Fibroblast of villous mesenchyme (primary cell): ENCODE results near the gene ING1. TPM values are rescaled to one million over a fixed set of nuclear protein-coding genes. Genes with fewer than 3 reads are reported as not detected.

Experiments used
- DNase-seq: peaks from one replicate; pipeline ENCODE4 v3.0.0-alpha.2; 2010; ENCODE audit warnings: low read depth
- H3K4me3 ChIP-seq: 2 replicates; pipeline ENCODE4 v1.5.1; 2011; ENCODE audit warnings: low read depth, mild to moderate bottlenecking, low read length
- CTCF ChIP-seq: IDR thresholded peaks from 2 replicates; pipeline ENCODE4 v1.5.1; 2012; ENCODE audit warnings: low read depth, mild to moderate bottlenecking, low read length; ENCODE audit not compliant: insufficient read depth
- total RNA-seq: library from RNA; depleted of rRNA; stranded (reverse); fragments of >200 nt; gene quantifications from 2 replicates; pipeline ENCODE4 v1.2.3, GENCODE V29; 2012

Gene ING1
- total RNA-seq, 1 donor = 8.2 TPM

GRCh38 chr13:110676595-110677587 is 36.6 kb upstream of the ING1 start:
- TF ChIP-seq CTCF = no peak
- no peak for DNase-seq
- no peak overlapping the region for H3K4me3 ChIP-seq

- no peak for TF ChIP-seq CTCF
- no peak overlapping the region for H3K4me3 ChIP-seq
- DNase-seq = no peak
These were observed 35.6 kb upstream of the ING1 start for GRCh38 chr13:110677731-110678545.

DNA sequence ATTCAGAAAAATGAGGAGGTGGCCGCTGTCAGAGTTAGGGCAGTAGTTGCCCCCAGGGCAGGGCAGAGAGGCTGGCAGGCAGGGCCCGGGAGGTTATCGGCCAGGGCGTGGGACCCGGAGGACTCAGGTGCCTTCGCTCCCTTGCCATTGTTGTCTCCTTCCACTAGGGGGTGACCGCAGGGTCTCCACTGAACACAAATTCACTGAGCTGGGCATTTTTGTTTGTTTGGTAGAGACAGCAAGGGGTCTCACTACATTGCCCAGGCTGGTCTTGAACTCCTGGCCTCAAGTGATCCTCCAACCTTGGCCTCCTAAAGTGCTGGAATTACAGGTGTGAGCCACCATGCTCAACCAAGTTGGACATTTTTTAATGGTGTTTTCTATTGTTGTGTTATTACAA is 32.6 kb upstream of the ING1 start:
- peak; percentile 48 for TF ChIP-seq CTCF
- no peak overlapping the region for H3K4me3 ChIP-seq
- DNase-seq = peak; percentile 25

DNA sequence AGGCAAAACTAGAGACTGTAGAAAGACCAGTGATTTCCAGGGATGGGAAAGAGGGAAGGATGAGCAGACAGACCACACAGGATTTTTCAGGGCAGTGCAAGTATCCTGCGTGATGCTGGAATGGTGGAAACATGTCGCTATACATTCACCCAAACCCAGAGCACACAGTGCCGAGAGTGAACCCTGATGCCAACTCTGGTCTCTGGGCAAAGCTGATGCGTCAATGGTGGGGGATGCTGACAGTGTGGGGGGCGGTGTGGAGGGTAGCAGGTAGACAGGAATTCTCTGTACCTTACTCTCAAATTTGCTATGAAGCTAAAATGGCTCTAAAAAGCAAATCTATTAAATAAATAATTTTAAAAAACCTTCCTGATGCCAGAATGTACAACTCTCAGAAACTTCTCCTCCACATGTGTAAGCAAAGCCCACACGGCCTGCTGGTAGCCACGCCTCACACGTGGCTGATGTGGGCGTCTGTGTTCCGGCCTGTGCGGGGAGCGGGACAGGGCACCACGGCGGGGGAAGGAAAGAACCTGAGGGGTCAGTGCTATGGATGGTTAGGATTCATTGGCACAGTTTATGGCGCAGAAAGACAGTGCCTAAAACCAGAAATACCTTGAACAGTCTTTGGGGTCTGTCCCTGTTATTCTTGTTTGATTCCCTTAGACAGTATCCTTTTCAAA is 31.5 kb upstream of the ING1 start:
- no peak overlapping the region for H3K4me3 ChIP-seq
- no peak for DNase-seq
- no peak for TF ChIP-seq CTCF

- DNase-seq = no peak
- no peak overlapping the region for H3K4me3 ChIP-seq
These were observed 30.8 kb upstream of the ING1 start for GRCh38 chr13:110682746-110683145.

More at GRCh38 chr13:110682746-110683145, 30.8 kb upstream of the ING1 start:
- no peak for TF ChIP-seq CTCF
